ENCODE measurements around the gene GLYATL1B. TPM values are rescaled to one million over a fixed set of nuclear protein-coding genes. Genes with fewer than 3 reads are reported as not detected.

The GLYATL1B gene
- polyA plus RNA-seq, 1 donor from 2014 or later, result not detected

GRCh38 chr11:59141191-59141590 is 55.1 kb downstream of the GLYATL1B start:
- Histone ChIP-seq H3K79me2 (replicated peaks; ENCODE audit: insufficient read depth, low read length) (no peaks in the 10 kb centered on the region), H3F3A (ENCODE audit: insufficient read depth, low read length, poor library complexity, severe bottlenecking) (no peaks in the 10 kb centered on the region), H4K20me1 (ENCODE audit: insufficient read depth) (no peaks in the 10 kb centered on the region), H3K4me2 (ENCODE audit: low read length) (no peak overlapping the region), H2AFZ (ENCODE audit: low read depth, low read length) (no peak overlapping the region), H3K9ac (ENCODE audit: low read length) (no peak overlapping the region), H3K27ac (ENCODE audit: low read length) (no peak overlapping the region), H3K36me3 (ENCODE audit: insufficient read depth, low read length) (no peaks in the 10 kb centered on the region), H3K9me3 (ENCODE audit: low read length) (no peaks in the 10 kb centered on the region), H3K27me3 (ENCODE audit: insufficient read depth, low read depth, low read length) (peaks cover 28% of the 10 kb centered on the region), H3K9me2 (ENCODE audit: insufficient read depth, low read length) (no peaks in the 10 kb centered on the region), H3K4me3 (ENCODE audit: low read length) (no peak overlapping the region)
- TF ChIP-seq TAF1 (IDR thresholded peaks at IDR 0.05; ENCODE audit: low read depth) (no peak), CTCF (IDR thresholded peaks at IDR 0.05; ENCODE audit: poor library complexity, severe bottlenecking) (no peak), RAD21 (conservative IDR thresholded peaks at IDR 0.05) (no peak), REST (IDR thresholded peaks at IDR 0.05; ENCODE audit: borderline replicate concordance) (no peak), EP300 (conservative IDR thresholded peaks at IDR 0.05; ENCODE audit: poor library complexity, severe bottlenecking) (no peak), SMC3 (conservative IDR thresholded peaks at IDR 0.05; ENCODE audit: poor library complexity) (no peak), POLR2AphosphoS5 (IDR thresholded peaks at IDR 0.05) (no peak), MXI1 (conservative IDR thresholded peaks at IDR 0.05; ENCODE audit: poor library complexity, severe bottlenecking) (no peak), EZH2 (IDR thresholded peaks at IDR 0.05; ENCODE audit: borderline replicate concordance, insufficient read depth, low read length, poor library complexity, severe bottlenecking) (no peak)

- H3K36me3 ChIP-seq (ENCODE audit: insufficient read depth, low read length), result no peaks in the 10 kb centered on the region
- no peaks in the 10 kb centered on the region for H4K20me1 ChIP-seq (ENCODE audit: insufficient read depth)
- H3K9ac ChIP-seq (ENCODE audit: low read length), result peak overlapping the region; percentile 6
- H3F3A ChIP-seq (ENCODE audit: insufficient read depth, low read length, poor library complexity, severe bottlenecking), result no peaks in the 10 kb centered on the region
- H3K27ac ChIP-seq (ENCODE audit: low read length), result no peak overlapping the region
- H3K4me3 ChIP-seq (ENCODE audit: low read length), result peak overlapping the region; percentile 73
- peaks cover 28% of the 10 kb centered on the region for H3K27me3 ChIP-seq (ENCODE audit: insufficient read depth, low read depth, low read length)
- H3K79me2 ChIP-seq (replicated peaks; ENCODE audit: insufficient read depth, low read length), result no peaks in the 10 kb centered on the region
- peak overlapping the region; percentile 38 for H3K4me2 ChIP-seq (ENCODE audit: low read length)
- H3K9me3 ChIP-seq (ENCODE audit: low read length), result no peaks in the 10 kb centered on the region
- TF ChIP-seq REST (IDR thresholded peaks at IDR 0.05; ENCODE audit: borderline replicate concordance), result no peak
- TF ChIP-seq CTCF (IDR thresholded peaks at IDR 0.05; ENCODE audit: poor library complexity, severe bottlenecking), result no peak
- TF ChIP-seq TAF1 (IDR thresholded peaks at IDR 0.05; ENCODE audit: low read depth), result no peak
- no peak for TF ChIP-seq POLR2AphosphoS5 (IDR thresholded peaks at IDR 0.05)
- TF ChIP-seq MXI1 (conservative IDR thresholded peaks at IDR 0.05; ENCODE audit: poor library complexity, severe bottlenecking), result no peak
- no peak for TF ChIP-seq SMC3 (conservative IDR thresholded peaks at IDR 0.05; ENCODE audit: poor library complexity)
- TF ChIP-seq EP300 (conservative IDR thresholded peaks at IDR 0.05; ENCODE audit: poor library complexity, severe bottlenecking), result no peak
- no peak for TF ChIP-seq EZH2 (IDR thresholded peaks at IDR 0.05; ENCODE audit: borderline replicate concordance, insufficient read depth, low read length, poor library complexity, severe bottlenecking)
- TF ChIP-seq RAD21 (conservative IDR thresholded peaks at IDR 0.05), result no peak
- no peaks in the 10 kb centered on the region for H3K9me2 ChIP-seq (ENCODE audit: insufficient read depth, low read length)
- H2AFZ ChIP-seq (ENCODE audit: low read depth, low read length), result peak overlapping the region; percentile 5
Observed at GRCh38 chr11:59141673-59142460, 55.8 kb downstream of the GLYATL1B start.
